ENCODE data around the gene SAMD8.
"Not testable (repeated sequence)": the region's sequence is repeated elsewhere in the genome, so short reads cannot be mapped to it uniquely, and the experiment has no call there.

SAMD8 gene

DNA sequence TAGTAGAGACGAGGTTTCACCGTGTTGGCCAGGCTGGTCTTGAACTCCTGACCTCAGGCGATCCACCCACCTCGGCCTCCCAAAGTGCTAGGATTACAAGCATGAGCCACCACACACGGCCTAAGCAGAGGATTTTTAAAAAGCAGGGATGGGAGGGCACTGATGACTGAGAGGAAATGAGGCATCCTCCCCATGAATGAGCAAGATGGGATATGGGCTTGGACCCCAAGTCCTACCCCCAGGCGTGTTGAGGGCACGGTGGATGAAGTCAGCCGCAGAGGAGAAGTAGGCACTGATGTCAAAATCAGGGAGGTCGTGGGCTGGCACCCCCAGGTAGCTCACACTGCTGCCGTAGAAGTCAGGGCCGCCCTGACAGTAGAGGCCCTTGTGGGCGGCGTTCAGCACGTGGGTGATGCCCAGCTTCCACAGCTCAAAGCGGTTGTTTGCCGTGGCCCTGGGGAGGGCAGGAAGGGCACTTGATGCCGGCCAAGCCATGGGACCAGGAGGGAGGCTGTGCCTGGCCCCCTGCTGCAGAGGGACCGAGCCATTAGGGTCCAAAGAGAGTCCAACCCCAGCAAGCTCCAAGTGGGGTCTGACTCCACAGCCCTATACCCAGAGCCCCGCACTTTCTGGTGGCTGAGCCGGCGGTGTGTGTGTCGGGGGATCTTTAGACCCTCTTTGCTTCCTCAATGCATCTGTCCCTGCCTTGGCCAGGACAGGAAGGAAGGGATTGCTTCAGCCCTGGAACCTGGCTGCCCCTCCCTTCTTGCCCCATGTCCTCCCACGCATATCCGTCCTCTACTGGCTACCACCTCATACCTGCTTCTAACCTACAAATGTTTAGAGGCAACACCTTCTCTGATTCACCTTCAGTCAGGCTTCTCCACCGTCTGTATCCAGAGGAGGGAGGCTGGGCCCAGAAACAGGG lies 3.4 kb upstream of the SAMD8 start:
- DNase-seq, result no peak

GRCh38 chr10:75108684-75109458 lies 2.6 kb upstream of the SAMD8 start:
- no peak for DNase-seq

DNA sequence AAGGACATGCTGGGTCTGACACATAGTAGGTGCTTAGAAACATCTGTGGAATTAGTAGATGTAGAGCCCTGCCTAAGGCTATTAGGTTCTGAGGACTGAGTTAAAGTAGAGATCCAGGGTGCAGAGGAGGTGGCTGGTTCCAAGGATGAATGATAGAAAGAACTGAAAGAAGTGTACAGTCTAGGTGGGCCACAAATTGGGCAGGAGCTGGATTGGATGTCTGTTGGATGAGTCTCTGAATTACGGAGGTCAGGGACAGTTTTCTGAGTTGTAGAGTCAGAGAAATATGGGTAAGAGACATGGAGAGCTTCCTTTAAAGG lies 2.0 kb upstream of the SAMD8 start:
- DNase-seq, result no peak

DNA sequence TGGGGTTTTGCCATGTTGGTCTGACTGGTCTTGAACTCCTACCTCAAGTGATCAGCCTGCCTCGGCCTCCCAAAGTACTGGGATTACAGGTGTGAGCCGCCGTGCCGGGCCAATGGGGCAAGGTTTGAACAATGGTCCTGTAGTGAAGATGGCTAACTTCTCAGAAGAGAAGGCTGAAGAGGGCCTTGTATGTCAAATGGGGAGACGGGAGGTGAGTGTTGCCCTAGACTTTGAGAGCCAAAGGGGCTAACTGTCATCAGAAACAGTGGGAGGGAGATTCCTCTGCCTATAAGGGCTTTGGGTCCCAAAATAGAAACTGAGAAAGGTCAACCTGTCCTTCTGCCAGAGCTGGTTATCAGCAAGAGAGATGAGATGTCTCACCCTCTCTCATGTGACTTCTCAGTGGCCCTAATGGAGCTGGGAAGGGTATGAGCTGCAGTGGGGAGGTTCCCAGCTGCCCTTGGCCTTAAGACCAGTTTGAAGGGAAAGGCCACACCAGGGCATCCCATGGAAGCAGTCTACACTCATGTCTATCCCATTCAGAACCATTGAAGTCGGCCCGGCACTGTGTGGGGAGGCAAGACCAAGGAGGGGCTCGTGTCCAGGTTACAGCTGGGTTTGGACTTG lies 1.3 kb upstream of the SAMD8 start:
- no peak for DNase-seq

DNA sequence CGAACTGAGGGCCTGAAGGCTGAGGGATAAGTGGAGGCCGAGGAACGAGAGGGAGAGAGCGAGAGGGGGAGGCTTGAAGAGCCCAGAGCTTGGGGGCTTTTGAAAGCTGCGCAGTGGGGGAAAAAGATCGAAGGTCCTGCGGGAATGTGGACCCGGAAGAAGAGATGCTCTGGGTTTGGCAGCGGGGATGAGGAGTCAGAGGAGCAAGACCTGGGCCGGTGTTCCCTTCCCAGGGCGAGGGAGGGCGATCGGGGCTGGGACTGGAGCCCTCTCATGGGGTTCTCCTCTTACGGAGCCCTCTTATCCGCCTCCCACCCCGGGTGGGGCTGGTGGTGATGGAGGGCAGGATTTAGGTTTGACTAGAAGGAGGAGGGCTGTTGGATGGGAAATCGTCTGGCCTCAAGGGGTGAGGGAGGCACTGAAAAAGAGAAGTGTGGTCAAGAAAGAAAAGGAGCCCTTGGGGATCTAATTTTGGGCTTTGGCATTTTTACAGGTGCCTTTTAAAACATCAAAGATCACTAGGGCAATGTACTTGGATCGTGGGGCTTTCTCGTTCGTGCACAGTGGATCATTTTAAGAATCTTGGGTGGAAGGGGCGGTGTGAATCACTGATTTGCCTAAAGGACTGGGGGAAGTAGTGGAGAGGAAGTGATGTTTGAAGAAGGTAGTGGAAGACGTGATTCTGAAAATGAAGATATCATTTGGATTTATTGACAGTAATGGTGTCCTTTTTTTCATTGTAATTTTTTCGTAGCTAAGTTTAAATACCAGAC lies 637 bp downstream of the SAMD8 start:
- no peak for DNase-seq

GRCh38 chr10:75115137-75115536 lies 3.7 kb downstream of the SAMD8 start:
- DNase-seq, result no peak

GRCh38 chr10:75116941-75117775 lies 5.7 kb downstream of the SAMD8 start:
- DNase-seq, result not testable (repeated sequence)

- DNase-seq, result no peak
Observed at GRCh38 chr10:75117995-75118394, 6.5 kb downstream of the SAMD8 start.

GRCh38 chr10:75119444-75120066 lies 8.1 kb downstream of the SAMD8 start:
- not testable (repeated sequence) for DNase-seq

DNA sequence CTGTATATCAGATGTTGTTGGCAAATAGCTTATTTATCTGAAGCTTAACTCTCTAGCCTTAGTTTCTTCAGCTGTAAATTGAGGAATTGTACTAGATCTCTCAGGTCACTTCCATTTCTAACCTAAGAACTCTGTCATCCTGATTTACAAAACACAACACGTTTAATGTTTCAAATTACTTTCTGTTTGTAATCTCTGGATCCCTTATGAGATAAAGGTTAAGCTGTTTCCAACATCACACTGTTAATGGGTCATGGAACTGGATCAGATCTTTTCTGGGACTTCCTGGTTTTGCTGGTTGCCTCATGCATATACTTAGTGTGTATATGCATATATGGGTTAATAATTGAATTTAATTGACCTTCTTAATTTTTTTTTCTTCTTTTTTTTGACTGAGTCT lies 9.9 kb downstream of the SAMD8 start:
- DNase-seq, result no peak

GRCh38 chr10:75122505-75122904 lies 11.0 kb downstream of the SAMD8 start:
- no peak for DNase-seq

DNA sequence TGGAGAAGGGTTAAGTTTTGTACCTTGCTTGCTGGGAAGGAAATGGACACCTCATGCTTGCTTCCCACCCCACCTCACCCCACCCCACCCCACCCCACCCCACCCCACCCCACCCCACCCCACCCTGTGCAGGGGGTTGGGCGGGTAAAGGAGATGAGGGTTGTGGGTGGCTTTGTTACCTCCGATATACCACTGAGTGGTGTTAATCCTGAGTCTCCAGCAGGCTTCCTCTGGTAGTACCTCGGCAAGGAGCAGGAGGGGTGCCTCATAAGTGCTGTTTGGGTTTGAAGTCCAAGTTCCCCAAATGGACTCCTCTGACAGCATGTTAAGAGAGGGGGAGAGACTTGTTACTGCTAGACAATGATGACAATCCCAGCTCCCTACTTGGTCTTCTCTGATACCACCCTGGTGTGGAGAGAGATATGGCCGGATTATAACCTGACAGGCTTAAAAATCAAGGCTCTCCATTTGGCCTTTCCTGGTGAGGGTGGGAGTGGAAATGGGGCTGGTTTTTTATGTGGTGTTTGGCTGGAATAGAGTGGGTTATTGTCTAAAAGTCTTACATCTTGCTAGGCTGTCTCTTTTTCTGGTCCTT lies 11.7 kb downstream of the SAMD8 start:
- no peak for DNase-seq

- no peak for DNase-seq
Observed at GRCh38 chr10:75126277-75126676, 14.8 kb downstream of the SAMD8 start.

DNA sequence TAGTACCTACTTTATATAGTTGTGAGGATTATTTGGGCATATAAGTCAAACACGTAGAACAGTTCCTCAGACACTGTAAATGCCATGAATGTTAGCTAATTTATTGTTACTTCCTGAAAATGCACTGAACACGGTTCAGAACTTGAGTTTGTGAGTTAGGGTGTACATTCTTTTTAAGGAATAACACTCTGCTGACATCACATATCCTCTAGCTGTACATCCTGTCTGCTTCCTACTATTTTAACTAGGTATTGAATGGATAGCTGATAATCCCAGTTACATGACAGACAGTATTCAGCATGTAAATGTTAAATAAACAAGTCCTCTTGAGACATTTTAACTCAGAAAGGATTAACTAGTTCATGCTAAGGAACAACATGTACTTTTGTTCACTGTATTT lies 16.0 kb downstream of the SAMD8 start:
- no peak for DNase-seq

DNA sequence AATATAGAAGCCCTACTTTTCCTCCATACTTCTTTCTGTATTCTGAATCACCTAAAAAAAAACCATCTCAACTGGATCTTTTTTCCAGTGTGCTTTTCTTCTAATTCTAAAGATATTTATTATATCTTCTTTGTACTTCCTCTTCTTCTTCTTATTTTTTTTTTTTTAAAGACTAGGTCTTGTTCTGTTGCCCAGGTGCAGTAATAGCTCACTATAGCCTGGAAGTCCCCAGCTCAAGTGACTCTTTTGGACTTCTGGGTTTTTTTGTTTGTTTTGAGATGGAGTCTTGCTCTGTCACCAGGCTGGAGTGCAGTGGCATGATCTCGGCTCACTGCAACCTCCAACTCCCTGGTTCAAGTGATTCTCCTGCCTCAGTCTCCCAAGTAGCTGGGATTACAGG lies 17.5 kb downstream of the SAMD8 start:
- not testable (repeated sequence) for DNase-seq

- no peak for DNase-seq
Observed at GRCh38 chr10:75129537-75129936, 18.1 kb downstream of the SAMD8 start.

DNA sequence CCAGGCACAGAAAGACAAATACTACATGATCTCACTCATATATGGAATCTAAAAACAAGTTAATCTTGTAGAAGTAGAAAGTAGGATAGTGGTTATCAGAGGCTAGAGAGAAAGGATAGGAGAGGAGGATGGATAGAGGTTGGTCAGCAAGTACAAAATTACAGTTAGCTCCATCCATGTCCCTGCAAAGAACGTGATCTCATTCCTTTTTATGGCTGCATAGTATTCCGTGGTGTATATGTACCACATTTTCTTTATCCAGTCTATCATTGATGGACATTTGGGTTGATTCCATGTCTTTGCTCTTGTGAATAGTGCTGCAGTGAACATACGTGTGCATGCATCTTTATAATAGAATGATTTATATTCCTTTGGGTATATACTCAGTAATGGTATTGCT lies 22.2 kb downstream of the SAMD8 start:
- DNase-seq, result not testable (repeated sequence)

GRCh38 chr10:75136346-75136745 lies 24.9 kb downstream of the SAMD8 start:
- DNase-seq, result no peak

GRCh38 chr10:75137533-75138438 lies 26.3 kb downstream of the SAMD8 start:
- no peak for DNase-seq

GRCh38 chr10:75140246-75140645 lies 28.8 kb downstream of the SAMD8 start:
- DNase-seq, result no peak

Measured in NCI-H1694 treated with DMSO at 0.1 percent for 48 hours (cell line).